Stimulated activated CD4-positive, alpha-beta T cell treated with anti-CD3 and anti-CD28 coated beads, Interleukin-4, amount 100 ng/mL, for 48 hours (primary cell): Measurements from ENCODE around the gene PATL2.
"Not testable (repeated sequence)": the region's sequence is repeated elsewhere in the genome, so short reads cannot be mapped to it uniquely, and the experiment has no call there.

Source experiments
- DNase-seq, 2 donors: peaks; one replicate each; pipeline ENCODE4 v3.0.0-alpha.2; 2020; ENCODE audit warnings: low read depth in 2 of 2

The PATL2 gene

DNA sequence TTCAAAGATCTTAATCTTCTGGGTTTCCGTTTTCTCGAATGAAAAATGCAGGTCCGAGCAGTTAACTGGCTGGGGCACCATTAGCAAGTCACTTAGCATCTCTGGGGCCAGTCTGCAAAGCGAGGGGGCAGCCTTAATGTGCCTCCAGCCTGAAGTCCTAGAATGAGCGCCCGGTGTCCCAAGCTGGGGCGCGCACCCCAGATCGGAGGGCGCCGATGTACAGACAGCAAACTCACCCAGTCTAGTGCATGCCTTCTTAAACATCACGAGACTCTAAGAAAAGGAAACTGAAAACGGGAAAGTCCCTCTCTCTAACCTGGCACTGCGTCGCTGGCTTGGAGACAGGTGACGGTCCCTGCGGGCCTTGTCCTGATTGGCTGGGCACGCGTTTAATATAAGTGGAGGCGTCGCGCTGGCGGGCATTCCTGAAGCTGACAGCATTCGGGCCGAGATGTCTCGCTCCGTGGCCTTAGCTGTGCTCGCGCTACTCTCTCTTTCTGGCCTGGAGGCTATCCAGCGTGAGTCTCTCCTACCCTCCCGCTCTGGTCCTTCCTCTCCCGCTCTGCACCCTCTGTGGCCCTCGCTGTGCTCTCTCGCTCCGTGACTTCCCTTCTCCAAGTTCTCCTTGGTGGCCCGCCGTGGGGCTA, at the start of gene PATL2, which contains the start of gene B2M:
PATL2 (minus strand) TSS at position 228 of the 647 bp plus-strand sequence. CDS start 34,833 bp downstream, outside the sequence.
B2M (plus strand) TSS at position 422 of the 647 bp plus-strand sequence; CDS start at position 452, 30 bp downstream.
- DNase-seq = peak; percentile 88 to 91

DNA sequence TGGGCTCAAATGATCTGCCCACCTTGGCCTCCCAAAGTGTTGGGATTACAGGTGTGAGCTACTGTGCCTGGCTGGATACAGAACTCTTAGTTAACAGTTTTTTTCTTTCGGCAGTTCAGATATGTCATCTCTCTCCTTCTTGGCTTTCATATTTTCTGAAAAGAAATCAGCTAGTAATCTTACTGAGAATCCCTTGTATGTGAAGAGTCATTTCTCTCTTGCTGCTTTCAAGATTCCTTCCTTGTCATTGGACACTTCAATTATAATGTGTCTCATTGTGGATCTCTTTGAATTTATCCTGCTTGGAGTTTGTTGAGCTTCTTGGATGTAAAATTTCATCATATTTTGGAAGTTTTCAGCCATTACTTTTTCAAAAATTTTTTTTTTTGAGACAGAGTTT, 42.2 kb upstream of the PATL2 start:
- DNase-seq = no peak

DNA sequence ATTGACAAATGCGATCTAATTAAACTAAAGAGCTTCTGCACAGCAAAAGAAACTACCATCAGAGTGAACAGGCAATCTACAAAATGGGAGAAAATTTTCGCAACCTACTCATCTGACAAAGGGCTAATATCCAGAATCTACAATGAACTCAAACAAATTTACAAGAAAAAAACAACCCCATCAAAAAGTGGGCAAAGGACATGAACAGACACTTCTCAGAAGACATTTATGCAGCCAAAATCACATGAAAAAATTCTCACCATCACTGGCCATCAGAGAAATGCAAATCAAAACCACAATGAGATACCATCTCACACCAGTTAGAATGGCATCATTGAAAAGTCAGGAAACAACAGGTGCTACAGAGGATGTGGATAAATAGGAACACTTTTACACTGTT, 32.3 kb upstream of the PATL2 start:
- DNase-seq = not testable (repeated sequence)

DNA sequence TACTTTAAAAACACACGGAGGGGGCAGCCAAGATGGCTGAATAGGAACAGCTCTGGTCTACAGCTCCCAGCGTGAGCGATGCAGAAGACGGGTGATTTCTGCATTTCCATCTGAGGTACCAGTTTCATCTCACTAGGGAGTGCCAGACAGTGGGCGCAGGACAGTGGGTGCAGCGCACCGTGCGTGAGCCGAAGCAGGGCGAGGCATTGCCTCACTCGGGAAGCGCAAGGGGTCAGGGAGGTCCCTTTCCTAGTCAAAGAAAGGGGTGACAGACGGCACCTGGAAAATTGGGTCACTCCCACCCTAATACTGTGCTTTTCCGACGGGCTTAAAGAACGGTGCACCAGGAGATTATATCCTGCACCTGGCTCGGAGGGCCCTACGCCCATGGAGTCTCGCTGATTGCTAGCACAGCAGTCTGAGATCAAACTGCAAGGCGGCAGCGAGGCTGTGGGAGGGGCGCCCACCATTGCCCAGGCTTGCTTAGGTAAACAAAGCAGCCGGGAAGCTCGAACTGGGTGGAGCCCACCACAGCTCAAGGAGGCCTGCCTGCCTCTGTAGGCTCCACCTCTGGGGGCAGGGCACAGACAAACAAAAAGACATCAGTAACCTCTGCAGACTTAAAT, 28.2 kb upstream of the PATL2 start:
- DNase-seq = not testable (repeated sequence)

DNA sequence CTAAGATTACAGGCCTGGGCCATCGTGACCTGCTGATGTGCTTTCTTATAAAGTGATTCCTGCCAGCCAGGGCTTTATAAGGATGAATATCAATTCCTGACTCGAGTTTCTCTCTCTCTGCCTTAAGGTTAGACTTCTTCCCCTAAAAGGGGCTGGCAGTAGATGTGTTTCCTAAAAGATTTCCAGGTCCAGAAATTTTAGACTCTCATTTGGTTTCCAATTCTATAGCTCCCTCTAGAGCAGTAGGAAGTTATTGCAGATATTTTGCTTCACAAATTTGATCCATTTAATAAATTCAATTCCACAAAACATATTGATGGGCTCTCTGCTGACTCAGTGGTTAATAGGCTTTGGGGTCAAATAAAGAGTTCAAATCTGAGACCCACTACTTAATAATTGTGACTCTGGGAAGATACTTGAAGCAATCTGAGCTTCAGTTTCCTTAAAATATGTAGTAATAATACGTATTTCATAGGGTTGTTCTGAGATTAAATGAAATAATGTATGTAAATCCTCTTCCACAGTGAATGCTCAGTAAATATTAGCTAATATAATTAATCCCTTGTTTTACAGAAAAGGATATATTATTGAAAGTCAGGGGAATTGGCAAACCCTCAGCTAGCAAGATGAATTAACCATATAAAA, 27.3 kb upstream of the PATL2 start:
- no peak for DNase-seq

DNA sequence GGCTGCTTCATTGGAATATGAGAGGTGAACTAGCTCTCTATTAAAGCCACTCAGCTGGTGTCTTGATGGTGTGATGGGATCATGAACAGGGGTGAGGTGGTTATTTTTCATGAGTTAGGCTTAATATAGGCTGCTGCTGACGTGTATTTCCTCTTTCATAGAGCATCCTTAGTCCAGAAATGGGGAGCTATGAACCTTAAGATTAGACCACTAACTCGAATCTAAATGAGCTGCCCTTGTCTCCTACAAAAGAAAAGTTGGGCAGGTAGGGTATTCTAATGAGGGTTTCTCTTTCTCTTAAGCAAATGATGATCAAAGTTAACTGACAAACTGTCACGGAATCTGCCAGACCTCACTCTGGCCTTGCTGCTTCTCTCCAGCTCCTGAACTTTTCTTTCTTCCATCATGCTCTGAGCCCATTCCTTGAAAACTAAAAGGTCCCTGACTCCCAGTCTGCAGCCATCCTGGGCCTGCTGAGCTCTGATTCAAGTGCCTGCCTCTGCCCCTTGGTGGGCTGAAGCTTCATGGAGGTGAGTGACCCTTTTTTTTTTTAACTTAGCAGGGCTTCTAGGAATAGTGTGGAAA, 25.1 kb upstream of the PATL2 start, which contains the start of gene TRIM69:
TRIM69 (plus strand) TSS at position 348 of the 585 bp plus-strand sequence; CDS start at position 525, 177 bp downstream.
- DNase-seq = no peak

DNA sequence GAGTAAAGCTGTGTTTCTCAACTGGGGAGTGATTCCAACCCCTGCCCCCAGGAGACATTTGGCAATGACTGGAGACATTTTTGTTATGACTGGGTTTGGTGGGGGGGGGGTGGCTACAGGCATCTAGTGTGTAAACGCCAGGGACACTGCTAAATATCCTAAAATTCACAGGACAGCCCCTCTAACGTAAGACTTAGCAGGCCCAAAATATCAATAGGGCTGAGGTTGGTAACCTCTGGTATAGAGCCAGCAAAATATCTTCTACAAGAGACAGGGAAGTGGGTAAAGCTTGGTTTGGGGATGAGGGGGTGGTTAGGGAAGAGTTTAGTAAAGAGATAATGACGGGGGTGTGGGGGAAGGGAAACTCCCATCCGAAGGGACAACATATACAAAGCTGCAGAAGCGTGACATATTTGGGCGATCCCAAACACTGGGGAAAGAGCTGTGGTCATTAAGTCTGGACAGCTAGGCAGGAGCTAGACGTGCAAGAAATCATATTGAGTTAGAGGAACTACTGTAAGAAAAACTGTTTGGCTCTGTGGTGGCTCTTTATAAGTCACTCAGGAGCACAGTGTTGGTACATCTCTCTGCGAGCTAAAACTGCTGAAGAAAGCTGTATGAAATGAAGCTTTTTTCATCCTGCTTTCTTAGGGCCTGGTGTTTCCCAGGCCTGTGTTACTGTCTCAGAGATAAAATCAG, 24.5 kb upstream of the PATL2 start:
- DNase-seq = no peak

DNA sequence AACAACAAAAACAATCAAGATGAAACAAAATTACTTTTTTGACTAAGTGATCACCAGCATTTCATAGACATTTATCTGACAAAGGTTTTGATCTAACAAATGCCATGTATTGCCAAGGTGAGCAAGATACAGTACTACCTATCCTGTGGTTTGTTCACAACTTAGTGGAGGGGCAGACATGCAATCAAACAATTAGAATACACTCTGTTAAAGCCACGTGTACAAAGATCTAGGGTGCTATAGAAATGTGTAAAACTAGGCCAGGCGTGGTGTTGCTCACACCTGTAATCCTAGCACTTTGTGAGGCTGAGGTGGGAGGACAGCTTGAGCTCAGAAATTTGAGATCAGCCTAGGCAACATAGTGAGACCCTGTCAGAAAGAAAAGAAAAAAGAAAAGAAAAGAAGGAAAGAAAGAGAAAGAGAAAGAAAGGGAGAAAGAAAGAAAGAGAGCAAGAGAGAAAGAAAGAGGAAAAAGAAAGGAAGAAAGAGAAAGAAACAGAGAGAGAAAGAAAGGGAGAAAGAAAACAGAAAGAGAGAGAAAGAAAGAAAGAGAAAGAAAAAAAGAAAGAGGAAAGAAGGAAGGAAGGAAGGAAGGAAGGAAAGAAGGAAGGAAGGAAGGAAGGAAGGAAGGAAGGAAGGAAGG, 23.8 kb upstream of the PATL2 start:
- DNase-seq = no peak

DNA sequence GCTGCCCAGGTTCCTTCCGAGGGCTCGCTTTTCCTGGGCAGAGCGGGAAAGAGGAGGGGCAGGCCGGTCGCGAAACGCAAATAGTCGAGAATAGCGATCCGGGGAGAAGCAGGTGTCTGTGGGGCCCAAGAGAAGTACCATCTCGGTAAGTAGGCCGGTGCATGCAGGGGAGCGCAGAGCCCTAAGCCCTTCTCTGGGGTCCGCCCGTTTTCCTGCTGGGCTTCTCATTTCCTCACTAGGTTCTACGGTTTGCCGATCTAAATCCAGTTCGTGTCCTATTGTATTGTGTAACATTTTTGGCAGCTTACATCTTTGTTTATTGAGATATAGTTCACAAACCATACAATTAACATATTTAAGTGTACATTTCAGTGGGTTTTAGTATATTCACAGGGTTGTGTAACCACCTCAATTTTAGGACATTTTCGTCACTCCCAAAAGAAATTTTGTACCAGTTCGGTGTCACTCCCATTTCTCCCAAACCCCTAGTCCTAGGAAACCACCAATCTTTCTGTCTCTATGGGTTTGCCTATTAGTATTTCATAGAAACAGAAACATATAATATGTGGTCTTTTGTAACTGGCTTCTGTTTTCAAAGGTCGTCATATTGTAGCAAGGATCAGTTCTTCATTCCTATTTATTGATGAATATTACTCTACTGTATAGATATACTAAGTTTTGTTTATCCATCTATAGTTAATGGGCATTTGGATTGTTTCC, 18.4 kb upstream of the PATL2 start:
- DNase-seq = no peak

DNA sequence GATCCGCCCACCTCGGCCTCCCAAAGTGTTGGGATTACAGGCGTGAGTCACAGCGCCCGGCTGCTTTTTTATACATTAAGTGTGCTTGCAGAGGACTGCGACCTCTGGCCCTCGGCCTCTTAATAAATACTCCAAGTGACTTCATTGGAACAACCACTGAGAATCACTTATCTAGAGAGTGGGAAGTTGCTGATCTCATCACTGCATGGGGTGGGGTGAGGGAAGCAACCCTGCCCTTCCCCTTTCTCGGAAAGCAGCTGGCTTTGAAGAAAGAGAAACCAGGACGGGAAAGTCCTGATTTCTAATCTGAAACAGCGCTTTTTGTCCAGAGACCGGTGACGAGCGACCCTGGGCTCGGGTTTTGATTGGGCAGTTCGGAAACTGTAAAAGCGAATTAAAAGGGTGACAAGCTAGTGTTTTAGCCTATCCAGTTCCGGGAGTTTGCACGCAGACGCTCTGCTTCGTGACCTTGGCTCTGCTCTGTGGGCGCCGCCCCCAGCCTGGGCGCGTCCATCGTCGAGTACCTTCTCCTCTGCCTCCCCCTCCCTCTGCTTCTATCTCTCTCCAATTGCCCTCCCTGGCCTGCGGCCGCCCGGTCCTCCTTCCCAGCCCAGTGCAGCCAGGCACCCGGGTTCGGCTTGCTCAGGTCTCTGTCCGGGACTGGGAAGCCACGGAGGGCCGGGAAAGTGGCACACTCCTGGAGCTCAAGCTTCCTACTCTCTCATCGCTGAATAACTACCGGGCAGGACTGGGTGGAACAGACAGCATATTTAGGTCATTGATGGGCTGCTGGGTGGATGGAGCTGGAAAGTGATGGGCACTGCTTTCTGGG, 17.7 kb upstream of the PATL2 start:
- DNase-seq = peak; percentile 87 to 88

DNA sequence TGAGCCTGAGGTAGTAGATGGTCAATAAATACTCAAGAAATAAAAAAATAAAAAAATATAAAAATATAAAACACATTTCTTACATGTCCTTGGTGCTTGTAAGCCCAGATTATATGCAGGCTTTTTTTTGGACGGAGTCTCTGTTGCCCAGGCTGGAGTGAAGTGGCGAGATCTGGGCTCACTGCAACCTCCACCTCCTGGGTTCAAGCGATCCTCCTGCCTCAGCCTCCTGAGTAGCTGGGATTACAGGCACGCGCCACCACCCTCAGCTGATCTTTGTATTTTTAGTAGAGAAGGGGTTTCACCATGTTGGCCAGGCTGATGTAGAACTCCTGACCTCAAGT, 17.1 kb upstream of the PATL2 start:
- not testable (repeated sequence) for DNase-seq

DNA sequence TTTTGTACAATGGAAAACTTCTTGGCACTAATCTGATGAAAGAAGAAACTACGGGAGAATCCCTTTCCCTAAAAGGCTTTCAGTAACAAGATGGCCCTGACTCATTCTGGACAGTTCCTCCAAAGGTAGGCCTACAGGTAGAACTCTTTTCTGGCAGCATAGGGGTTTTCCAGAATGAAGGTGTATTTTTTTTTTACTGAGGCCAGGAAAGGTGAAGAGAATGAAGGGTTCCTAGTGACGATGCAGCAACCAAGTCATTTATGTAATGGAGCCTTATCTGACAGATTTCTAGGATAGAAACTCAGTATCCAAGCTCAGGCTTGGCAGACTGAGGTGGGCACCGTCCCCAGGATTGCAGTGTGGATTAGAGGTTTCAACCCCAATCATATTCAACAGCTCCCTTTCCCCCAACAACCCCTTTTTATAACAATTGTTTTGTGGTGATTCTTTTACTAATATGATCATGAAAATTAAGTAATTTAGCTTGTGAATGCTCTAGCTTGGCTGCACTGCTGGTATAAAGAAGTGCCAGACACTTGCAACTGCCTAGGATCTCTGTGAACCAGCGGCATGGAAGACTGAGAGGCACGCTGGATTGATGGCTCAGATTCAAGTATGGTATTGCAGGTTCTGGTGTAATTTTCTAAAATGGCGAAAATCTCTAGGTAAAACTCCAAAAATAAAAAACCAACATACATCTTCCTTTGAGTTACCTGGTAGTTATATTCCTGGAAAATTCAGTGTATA, 16.5 kb upstream of the PATL2 start:
- no peak for DNase-seq

DNA sequence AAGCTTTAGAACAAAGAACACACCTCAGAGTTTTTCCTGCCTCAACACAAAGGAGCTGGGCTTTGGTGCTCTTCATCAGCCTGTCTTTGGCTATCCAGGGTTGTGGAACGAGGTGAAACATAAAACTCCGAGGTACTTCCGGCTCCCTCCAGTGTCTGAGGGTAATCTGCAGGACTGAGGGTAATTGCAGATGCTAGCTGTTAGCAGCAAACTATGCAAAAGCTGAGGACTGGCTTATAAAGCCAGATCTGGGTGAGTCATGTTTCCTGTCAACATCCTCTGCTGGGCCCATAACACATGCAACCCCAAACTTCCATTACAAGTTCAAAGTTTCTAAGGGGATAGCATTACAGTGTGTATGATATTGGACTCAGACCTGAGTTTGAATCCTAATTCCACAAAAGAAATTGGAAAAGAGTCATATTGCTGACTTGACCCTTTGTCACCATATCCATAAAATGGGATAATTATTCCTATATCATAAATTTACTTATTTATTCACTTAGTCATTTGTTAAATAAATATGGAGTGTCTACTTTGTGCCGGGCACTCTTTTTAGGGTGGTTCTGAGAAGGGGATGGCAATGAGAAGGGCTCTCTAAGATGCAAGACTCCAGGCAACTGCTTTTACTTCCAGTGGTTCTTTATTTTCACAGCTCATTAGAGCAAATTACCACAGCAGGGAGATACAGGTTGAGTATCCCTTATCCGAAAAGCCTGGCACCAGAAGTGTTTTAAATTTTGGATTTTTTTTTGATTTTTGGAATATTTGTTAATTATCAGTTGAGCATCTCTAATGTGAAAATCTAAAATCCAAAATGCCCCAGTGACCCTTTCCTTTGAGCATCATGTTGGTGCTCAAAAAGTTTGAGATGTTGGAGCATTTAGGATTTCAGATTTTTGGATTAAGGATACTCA, 15.7 kb upstream of the PATL2 start:
- peak in 1 of 2 donors; percentile 57 for DNase-seq

DNA sequence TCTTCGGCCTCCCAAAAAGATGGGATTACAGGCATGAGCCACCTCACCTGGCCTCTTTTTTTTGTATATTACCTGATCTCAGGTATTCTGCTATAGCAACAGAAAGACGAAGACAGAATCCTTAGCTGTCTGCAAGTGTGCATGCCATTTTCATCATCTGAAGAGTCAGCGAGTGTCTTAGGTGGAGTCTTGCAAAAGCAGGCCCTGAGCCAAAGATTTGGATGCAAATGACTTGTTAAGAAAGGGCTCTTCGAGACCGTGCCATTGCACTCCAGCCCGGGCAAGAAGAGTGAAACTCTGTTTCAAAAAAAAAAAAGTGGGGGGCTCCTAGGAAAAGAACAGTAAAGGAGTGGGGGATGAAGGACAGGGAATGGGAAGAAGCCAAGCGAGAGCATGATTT, 15.0 kb upstream of the PATL2 start:
- no peak for DNase-seq

DNA sequence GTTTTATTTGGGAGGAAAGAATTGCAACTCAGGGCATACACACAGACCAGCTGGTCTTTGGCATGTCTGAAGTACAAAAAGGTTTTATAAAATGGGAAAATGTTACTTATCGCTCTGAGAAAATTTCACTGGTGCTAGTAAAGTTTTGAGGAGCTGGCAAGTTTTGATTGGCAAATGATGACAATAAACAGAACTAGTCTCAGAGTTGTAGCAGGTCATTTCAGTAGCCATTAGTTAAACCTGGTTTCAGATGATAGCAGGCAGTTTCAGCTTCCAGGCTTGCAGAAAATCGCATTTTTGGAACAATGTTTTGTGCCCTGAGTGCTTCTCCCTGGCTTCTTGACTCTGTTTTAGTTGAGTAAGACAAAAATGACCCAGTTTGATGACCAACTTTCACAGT, 10.9 kb upstream of the PATL2 start:
- no peak for DNase-seq

DNA sequence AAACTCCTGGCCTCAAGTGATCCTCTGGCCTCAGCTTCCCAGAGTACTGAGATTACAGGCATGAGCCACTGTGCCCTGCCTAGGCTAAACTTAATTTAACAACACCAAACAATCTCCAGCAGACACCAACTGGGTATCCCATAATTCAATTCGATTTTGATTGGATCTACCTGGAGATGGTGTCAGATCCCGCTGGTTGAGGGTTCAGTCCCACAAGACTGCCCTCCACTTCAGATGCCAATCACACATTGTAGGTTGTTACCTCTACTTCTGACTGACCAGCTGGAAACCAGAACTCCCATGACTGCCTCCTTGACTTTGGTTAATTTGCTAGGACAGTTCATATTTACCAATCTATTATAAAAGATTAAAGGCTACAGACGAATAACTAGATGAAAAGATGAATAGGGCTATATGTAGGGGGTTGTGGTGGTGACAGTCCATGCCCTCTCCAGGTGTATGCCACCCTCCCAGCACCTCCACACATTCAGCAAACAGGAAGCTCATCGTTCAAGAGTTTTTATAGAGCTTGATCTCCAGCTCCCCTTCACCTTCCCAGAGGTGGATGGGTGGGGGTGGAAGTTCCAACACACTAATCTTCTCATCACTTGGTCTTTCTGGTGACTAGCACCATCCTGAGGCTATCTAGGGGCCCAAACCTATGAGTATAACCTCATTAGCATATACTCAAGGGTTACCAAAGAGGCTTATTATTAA, 9.5 kb upstream of the PATL2 start:
- DNase-seq = no peak

DNA sequence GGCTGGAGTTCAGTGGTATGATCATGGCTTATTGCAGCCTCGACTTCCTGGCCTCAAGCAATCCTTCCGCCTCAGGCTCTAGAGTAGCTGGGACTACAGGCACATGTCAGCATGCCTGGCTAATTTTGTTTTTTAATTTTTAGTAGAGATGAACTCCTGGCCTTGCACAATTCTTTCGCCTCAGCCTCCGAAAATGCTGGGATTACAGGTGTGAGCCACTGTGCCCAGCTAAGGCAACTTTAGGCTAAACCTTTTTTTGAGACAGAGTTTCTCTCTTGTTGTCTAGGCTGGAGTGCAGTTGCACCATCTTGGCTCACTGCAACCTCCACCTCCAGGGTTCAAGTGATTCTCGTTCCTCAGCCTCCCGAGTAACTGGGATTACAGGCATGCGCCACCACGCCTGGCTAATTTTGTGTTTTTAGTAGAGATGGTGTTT, 8.9 kb upstream of the PATL2 start:
- DNase-seq = not testable (repeated sequence)
